NK-92 (cell line): ENCODE results near the gene ZNF726.
"Not testable (repeated sequence)": the region's sequence is repeated elsewhere in the genome, so short reads cannot be mapped to it uniquely, and the experiment has no call there.

Experiments used
- DNase-seq: peaks from one replicate; lab custom pipeline; 2025; ENCODE audit not compliant: unreplicated experiment; lab: John Stamatoyannopoulos, UW

The ZNF726 gene

DNA sequence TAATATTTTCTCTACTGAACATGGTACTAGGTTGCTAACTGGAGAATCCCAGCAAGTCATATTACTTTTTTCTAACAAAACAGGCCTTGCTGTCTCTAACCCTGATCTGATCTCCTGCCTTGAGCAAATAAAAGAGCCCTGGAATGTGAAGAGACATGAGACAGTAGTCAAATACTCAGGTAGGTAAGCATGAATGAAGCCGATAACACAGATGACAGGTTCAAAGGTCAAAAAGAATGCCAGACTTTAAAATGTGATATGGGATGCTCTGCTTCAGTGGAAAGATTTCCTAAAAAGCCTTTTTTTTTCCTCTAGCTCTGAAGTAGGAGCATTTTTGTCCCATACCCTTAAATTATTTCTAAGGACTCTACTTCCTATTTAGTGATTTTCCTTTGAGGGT lies 28.7 kb downstream of the ZNF726 start:
- DNase-seq: no peak

GRCh38 chr19:23946569-23946968 lies 31.9 kb downstream of the ZNF726 start:
- DNase-seq: no peak

- no peak for DNase-seq
Measured at GRCh38 chr19:23949611-23950010, 34.9 kb downstream of the ZNF726 start.

DNA sequence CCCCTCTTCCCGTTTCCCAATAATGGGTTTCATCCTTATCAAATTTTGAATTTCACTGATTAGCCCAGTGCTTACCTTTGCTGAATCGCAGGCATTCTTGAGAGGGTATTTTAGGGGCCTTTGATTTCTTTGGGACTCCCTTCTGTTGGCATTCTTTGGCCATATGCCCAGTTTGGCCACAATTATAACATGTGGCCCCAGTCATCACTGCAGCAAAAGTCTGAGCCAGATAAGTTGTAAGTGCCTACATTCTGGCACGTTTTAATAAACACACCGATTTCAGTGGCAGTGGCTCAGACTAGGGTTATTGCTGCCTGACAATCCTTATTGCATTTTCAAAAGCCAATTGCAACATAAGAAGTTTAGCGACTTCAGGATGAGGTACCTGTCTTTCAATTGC lies 41.4 kb downstream of the ZNF726 start:
- DNase-seq: no peak

DNA sequence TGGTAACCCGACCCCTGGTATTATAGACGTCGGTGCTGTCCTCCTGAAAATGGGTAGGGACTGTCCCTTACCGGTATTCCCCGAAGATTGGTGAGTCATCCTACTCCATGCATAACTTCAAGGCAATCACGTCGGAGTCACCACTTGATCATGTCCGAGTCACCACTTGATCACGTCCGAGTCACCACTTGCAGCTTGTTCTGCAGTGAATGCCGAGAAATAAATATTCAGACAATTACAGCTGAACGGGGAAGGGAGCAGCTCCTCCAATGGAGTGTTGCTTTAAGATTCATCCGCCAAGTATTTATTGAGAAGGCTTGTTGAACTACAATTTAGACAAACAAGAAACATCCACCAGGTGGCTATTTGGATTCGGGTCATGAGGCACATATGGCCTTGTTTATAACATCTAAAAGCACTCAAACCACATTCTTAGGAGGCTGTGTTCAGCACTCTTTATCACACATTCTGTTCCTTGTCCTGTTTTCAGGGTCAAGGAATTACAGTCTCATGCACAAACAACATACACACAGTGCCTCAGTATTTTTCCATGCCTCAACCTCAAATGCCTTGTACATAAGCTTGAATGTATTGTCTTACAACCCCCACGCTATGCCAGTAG lies 43.1 kb downstream of the ZNF726 start:
- DNase-seq: no peak

DNA sequence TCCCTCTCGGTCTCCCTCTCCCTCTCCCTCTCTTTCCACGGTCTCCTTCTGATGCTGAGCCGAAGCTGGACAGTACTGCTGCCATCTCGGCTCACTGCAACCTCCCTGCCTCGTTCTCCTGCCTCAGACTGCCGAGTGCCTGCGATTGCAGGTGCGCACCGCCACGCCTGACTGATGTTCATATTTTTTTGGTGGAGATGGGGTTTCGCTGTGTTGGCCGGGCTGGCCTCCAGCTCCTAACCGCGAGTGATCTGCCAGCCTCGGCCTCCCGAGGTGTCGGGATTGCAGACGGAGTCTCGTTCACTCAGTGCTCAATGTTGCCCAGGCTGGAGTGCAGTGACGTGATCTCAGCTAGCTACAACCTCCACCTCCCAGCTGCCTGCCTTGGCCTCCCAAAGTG lies 48.7 kb downstream of the ZNF726 start:
- not testable (repeated sequence) for DNase-seq

DNA sequence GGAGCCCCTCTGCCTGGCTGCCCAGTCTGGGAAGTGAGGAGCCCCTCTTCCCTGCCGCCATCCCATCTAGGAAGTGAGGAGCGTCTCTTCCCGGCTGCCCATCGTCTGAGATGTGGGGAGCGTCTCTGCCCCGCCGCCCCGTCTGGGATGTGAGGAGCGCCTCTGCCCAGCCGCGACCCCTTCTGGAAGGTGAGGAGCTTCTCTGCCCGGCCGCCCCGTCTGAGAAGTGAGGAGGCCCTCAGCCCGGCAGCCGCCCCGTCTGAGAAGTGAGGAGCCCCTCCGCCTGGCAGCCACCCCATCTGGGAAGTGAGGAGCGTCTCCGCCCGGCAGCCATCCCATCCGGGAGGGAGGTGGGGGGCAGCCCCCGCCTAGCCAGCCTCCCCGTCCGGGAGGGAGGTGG lies 49.2 kb downstream of the ZNF726 start:
- DNase-seq: not testable (repeated sequence)

DNA sequence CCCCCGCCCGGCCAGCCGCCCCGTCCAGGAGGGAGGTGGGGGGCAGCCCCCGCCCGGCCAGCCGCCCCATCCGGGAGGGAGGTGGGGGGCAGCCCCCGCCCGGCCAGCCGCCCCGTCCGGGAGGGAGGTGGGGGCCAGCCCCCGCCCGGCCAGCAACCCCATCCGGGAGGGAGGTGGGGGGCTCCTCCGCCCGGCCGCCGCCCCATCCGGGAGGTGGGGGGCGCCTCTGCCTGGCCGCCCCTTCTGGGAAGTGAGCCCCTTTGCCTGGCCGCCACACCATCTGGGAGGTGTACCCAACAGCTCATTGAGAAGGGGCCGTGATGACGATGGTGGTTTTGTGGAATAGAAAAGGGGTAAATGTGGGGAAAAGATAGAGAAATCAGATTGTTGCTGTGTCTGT lies 49.6 kb downstream of the ZNF726 start:
- not testable (repeated sequence) for DNase-seq

DNA sequence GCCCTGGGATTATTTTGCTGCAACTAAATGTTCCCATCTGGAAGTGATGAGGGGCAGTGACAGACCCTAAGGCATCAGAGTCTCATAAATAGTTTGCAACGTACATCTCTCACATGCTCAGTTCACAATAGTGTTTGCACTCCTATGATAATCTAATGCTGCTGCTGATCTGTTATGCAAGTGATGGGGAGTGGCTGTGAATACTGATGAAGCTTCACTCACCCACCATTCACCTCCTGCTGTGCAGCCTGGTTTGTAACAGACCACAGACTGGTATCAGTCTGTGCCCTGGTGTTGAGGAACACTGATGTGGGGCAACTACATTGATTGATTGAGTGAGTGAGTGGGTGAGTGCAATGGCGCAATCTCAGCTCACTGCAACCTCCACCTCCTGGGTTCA lies 54.9 kb downstream of the ZNF726 start:
- no peak for DNase-seq

DNA sequence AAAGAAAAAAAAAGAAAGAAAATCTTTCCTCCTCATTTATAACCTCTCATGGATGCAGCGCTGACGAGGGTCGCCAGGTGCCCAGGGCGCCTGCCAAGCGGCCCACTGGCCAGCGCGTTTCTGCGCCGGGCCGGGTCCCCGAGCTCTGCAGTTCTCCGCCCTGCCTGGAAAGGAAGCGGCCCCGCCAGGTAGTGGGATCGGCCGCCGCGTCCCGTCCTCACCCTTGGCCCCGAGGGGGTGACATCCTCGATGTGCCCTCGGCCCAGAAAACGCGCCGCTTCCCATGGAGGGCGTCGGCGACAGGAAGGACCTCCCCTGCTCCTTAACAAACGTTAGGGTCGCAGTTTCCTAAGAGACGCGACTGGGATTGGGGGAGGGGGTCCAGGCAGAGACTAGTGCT lies 56.9 kb downstream of the ZNF726 start:
- DNase-seq: no peak

DNA sequence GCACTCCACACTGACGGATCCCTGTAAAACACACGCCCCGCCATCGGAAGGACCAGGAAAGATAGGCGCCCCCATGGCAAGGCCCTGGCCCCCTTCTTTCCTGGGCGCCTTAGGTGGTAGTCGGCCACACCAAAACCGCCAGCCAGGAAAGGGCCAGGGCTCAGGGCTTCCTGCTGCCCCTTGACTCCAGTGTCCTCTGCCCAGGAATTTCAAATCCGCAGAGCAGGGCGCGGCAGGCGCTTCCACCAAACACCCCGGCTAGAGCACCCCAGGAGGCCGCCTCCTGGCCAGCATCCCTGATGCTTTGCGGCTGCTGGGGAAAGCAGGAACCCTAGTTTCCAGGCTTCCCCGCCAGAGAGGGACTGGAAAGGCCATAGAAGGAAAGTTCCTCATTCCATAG lies 57.5 kb downstream of the ZNF726 start:
- DNase-seq: no peak

DNA sequence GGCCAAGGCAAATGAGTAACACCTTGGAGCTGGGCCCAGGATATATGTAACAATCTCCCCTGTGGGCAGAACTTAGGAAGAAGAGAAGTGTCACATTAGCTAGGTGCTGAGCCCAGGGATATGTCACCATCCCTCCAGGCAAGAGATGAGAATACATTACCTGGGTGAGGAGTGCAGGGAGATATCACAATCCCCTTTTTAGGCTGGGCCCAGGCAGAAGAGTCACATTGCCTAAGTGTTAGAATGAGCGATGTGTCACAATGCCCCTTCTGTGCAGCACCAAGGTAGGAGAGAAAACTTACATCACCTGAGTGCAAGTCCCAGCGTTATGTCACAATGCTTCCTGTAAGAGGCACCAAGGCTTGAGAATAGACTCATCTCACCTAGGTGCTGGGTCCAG lies 60.3 kb downstream of the ZNF726 start:
- DNase-seq: no peak

DNA sequence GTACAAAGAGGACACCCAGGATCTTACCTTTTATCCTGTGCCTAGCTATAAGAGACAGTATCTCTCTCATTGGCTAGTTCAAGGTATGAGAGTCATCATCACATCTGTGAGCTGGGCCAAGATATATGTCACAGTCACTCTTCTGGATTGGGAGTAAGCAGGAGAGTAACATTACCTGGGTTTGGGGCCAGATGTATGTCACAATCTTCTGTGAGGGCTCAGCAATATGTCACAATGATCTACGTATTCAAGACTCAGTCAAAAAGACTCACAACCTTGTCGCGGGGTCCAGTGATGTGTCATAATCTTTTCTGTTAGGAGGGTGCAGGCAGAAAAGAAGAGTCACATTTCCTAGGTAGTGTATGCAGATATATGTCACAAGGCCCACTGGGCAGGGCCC lies 61.9 kb downstream of the ZNF726 start:
- DNase-seq: not testable (repeated sequence)

- DNase-seq: not testable (repeated sequence)
Measured at GRCh38 chr19:23977256-23977655, 62.6 kb downstream of the ZNF726 start.

GRCh38 chr19:23978068-23978467 lies 63.4 kb downstream of the ZNF726 start:
- no peak for DNase-seq

DNA sequence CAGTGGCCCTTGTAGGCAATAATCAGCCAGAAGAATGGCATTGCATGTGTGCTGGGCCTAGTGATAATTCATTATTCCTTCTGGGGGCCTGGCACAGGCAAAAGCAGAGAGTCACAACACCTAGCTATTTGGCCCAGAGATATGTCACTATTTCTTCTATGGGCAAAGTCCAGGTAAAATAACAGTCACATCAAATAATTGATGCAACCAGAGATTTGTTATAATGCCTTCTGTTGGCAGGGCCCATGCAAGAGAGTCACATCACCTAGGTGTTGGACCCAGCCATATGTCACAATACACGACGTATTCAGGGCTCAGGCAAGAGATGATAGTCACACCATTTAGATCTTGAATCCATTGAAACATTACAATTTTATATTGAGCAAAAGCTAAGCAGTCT lies 66.1 kb downstream of the ZNF726 start:
- no peak for DNase-seq

GRCh38 chr19:23981863-23982262 lies 67.2 kb downstream of the ZNF726 start:
- DNase-seq: no peak

- no peak for DNase-seq
Measured at GRCh38 chr19:23983406-23983805, 68.7 kb downstream of the ZNF726 start.
